ENCODE measurements around the gene FHL2. TPM values are rescaled to one million over a fixed set of nuclear protein-coding genes. Genes with fewer than 3 reads are reported as not detected.

The FHL2 gene
- total and polyA plus RNA-seq, 2 of the 13 experiments (the other 11 are each of a cell fraction or from before 2014, with no cell fraction given): 1.9 to 74.8 TPM

DNA sequence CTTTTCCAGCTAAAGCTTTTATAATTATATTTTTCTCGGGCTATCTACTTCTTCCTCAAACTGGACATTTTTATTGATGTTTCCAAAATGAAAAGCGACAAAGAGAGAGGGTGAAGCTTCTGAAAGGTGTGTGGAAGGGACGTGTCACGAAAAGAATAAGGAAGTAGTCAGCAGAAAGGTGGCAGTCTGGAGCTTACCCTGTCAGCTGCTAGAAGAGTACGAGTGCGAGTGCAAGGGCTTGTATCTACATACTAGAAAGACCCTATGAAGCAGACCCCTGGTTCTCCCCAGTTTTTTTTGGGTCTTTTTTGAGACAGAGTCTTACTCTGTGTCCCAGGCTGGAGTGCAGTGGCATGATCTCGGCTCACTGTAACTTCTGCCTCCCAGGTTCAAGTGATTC, 14.6 kb downstream of the FHL2 start (continued):
- TF ChIP-seq, protein P1, sequence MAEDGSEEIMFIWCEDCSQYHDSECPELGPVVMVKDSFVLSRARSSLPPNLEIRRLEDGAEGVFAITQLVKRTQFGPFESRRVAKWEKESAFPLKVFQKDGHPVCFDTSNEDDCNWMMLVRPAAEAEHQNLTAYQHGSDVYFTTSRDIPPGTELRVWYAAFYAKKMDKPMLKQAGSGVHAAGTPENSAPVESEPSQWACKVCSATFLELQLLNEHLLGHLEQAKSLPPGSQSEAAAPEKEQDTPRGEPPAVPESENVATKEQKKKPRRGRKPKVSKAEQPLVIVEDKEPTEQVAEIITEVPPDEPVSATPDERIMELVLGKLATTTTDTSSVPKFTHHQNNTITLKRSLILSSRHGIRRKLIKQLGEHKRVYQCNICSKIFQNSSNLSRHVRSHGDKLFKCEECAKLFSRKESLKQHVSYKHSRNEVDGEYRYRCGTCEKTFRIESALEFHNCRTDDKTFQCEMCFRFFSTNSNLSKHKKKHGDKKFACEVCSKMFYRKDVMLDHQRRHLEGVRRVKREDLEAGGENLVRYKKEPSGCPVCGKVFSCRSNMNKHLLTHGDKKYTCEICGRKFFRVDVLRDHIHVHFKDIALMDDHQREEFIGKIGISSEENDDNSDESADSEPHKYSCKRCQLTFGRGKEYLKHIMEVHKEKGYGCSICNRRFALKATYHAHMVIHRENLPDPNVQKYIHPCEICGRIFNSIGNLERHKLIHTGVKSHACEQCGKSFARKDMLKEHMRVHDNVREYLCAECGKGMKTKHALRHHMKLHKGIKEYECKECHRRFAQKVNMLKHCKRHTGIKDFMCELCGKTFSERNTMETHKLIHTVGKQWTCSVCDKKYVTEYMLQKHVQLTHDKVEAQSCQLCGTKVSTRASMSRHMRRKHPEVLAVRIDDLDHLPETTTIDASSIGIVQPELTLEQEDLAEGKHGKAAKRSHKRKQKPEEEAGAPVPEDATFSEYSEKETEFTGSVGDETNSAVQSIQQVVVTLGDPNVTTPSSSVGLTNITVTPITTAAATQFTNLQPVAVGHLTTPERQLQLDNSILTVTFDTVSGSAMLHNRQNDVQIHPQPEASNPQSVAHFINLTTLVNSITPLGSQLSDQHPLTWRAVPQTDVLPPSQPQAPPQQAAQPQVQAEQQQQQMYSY (CRISPR knock-in tag; IDR thresholded peaks at IDR 0.05): no peak
- TF ChIP-seq, protein P2, sequence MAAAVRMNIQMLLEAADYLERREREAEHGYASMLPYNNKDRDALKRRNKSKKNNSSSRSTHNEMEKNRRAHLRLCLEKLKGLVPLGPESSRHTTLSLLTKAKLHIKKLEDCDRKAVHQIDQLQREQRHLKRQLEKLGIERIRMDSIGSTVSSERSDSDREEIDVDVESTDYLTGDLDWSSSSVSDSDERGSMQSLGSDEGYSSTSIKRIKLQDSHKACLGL (CRISPR knock-in tag; IDR thresholded peaks at IDR 0.05): no peak
- no peak for TF ChIP-seq PHF20 (CRISPR knock-in tag; IDR thresholded peaks at IDR 0.05)
- TF ChIP-seq ZNF510 (CRISPR knock-in tag; IDR thresholded peaks at IDR 0.05; ENCODE audit: low read depth): no peak
- no peak for TF ChIP-seq MIER3 (CRISPR knock-in tag; IDR thresholded peaks at IDR 0.05; ENCODE audit: borderline replicate concordance)

DNA sequence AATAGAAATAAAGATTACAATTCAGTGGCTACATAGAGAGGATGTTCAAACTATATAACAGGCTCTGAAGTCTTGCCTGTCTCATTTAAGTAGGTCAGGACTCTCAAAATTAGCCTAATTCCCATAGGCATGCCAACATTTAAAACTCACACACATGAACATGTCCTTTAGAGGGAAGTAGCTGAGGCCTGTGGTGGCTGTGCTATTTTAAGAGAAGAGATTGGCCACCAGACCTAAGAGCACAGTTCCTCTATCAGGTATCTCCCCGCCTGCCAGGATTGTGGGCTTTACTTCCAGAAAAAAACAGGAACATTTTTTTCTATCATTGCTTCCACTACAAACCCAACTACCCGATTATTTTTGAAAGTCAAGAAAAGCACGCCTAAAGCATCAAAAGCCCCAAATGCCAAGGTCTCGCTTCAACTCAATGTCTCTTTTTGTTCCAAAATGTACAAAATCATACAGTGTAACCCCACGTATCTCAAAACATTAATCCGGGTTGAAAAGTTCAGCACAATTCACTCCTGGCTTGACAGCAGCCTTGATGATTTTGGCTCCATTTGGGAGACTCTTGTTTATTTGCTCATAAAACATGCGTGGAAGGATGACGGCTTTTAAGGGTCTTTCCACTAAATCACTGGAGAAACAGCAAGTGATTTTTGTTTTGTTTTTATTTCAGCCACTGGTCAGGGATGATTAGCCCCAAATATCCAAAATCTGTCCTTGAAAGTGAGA, 15.3 kb downstream of the FHL2 start:
- ChIA-PET POLR2A (no interaction called here), CTCF (ENCODE audit: low intra/inter-chr PET ratio, low total read pairs) (no interaction called here)
- H2AFZ ChIP-seq (ENCODE audit: low read length): no peak overlapping the region
- no peak for FAIRE-seq
- H3K79me2 ChIP-seq (ENCODE audit: insufficient read depth, low read length): no peaks in the 10 kb centered on the region
- WGBS (ENCODE audit: low lambda C conversion rate): 96% methylated on average over 8 of the region's 8 CpGs
- H4K20me1 ChIP-seq (ENCODE audit: insufficient read depth, low read length): no peaks in the 10 kb centered on the region
- no TSS peak for BruUV-seq (replicated peaks)
- peaks cover 9 to 11% of the 10 kb centered on the region in 2 experiments; a peak in 4 of 5 replicates for H3K36me3 ChIP-seq (replicated peaks in 1 of 2; ENCODE audit: control insufficient read depth in 1 of 2, insufficient read depth in 2 of 2, low read length in 2 of 2)
- H3K9me3 ChIP-seq (ENCODE audit: low read length): no peaks in the 10 kb centered on the region
- H3K4me1 ChIP-seq (ENCODE audit: insufficient read depth, low read length): peaks cover 30% of the 10 kb centered on the region
- DNase-seq (ENCODE audit: low spot score): no peak
- H3K27me3 ChIP-seq (ENCODE audit: control insufficient read depth in 1 of 2, insufficient read depth in 2 of 2, low read length in 2 of 2): no peaks in the 10 kb centered on the region
- in situ Hi-C loops (cut with HindIII; ENCODE audit: extremely low pct_ligation_motif_present, low pct_unique_long_range_greater_than_20kb): no loop called here
- ATAC-seq: no peak
- intact Hi-C loops (cut with micrococcal nuclease; ENCODE audit: unreplicated experiment): no loop called here
- H3K9ac ChIP-seq (ENCODE audit: insufficient read depth, low read depth, low read length): no peak overlapping the region
- H3K4me2 ChIP-seq (ENCODE audit: low read depth, low read length): no peak overlapping the region
- no peak overlapping the region for H3K4me3 ChIP-seq (replicated peaks in 1 of 3; ENCODE audit: insufficient read depth in 1 of 3, low read depth in 2 of 3, low read length in 3 of 3)
- H3K27ac ChIP-seq (ENCODE audit: extremely low read length, insufficient read depth, low read length): no peak overlapping the region
- TF ChIP-seq, protein P3, sequence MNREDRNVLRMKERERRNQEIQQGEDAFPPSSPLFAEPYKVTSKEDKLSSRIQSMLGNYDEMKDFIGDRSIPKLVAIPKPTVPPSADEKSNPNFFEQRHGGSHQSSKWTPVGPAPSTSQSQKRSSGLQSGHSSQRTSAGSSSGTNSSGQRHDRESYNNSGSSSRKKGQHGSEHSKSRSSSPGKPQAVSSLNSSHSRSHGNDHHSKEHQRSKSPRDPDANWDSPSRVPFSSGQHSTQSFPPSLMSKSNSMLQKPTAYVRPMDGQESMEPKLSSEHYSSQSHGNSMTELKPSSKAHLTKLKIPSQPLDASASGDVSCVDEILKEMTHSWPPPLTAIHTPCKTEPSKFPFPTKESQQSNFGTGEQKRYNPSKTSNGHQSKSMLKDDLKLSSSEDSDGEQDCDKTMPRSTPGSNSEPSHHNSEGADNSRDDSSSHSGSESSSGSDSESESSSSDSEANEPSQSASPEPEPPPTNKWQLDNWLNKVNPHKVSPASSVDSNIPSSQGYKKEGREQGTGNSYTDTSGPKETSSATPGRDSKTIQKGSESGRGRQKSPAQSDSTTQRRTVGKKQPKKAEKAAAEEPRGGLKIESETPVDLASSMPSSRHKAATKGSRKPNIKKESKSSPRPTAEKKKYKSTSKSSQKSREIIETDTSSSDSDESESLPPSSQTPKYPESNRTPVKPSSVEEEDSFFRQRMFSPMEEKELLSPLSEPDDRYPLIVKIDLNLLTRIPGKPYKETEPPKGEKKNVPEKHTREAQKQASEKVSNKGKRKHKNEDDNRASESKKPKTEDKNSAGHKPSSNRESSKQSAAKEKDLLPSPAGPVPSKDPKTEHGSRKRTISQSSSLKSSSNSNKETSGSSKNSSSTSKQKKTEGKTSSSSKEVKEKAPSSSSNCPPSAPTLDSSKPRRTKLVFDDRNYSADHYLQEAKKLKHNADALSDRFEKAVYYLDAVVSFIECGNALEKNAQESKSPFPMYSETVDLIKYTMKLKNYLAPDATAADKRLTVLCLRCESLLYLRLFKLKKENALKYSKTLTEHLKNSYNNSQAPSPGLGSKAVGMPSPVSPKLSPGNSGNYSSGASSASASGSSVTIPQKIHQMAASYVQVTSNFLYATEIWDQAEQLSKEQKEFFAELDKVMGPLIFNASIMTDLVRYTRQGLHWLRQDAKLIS (CRISPR knock-in tag; IDR thresholded peaks at IDR 0.05): no peak
- TF ChIP-seq NBN (conservative IDR thresholded peaks at IDR 0.05) (no peak), KAT2B (IDR thresholded peaks at IDR 0.05; ENCODE audit: borderline replicate concordance, low read depth, low read length) (no peak), XBP1 (CRISPR knock-in tag; IDR thresholded peaks at IDR 0.05) (no peak), TBX3 (IDR thresholded peaks at IDR 0.05; ENCODE audit: borderline replicate concordance) (no peak), MAFK (conservative IDR thresholded peaks at IDR 0.05 in 1 of 2, IDR thresholded peaks at IDR 0.05 in 1 of 2; ENCODE audit: low read length in 2 of 2) (no peak), RBFOX2 (IDR thresholded peaks at IDR 0.05; ENCODE audit: low read depth, low read length) (no peak)
- TF ChIP-seq, protein P4, sequence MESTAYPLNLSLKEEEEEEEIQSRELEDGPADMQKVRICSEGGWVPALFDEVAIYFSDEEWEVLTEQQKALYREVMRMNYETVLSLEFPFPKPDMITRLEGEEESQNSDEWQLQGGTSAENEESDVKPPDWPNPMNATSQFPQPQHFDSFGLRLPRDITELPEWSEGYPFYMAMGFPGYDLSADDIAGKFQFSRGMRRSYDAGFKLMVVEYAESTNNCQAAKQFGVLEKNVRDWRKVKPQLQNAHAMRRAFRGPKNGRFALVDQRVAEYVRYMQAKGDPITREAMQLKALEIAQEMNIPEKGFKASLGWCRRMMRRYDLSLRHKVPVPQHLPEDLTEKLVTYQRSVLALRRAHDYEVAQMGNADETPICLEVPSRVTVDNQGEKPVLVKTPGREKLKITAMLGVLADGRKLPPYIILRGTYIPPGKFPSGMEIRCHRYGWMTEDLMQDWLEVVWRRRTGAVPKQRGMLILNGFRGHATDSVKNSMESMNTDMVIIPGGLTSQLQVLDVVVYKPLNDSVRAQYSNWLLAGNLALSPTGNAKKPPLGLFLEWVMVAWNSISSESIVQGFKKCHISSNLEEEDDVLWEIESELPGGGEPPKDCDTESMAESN (CRISPR knock-in tag; conservative IDR thresholded peaks at IDR 0.05): no peak

All from HepG2 (cell line).